Measurements from ENCODE around the gene SUV39H1.

SUV39H1 gene

GRCh38 chrX:48703228-48703627 lies 6.7 kb downstream of the SUV39H1 start:
- peaks cover 66% of the 10 kb centered on the region for H3K79me2 ChIP-seq (ENCODE audit: control insufficient read depth, low read length)
- H3K4me2 ChIP-seq (ENCODE audit: low read length) = no peak overlapping the region
- H3K4me1 ChIP-seq (ENCODE audit: control insufficient read depth, low read length) = peaks cover 2% of the 10 kb centered on the region
- TF ChIP-seq CTCF (IDR thresholded peaks at IDR 0.05; ENCODE audit: low read depth, low read length, poor library complexity, severe bottlenecking) = no peak
- TF ChIP-seq EZH2phosphoT487 (IDR thresholded peaks at IDR 0.05; ENCODE audit: borderline replicate concordance, low read length) = no peak
- no peaks in the 10 kb centered on the region for H3K9me3 ChIP-seq (ENCODE audit: control insufficient read depth, insufficient read depth, low read length)
- no peaks in the 10 kb centered on the region for H3F3A ChIP-seq (ENCODE audit: control insufficient read depth, insufficient read depth)
- H3K9me2 ChIP-seq (replicated peaks; ENCODE audit: control insufficient read depth, low read length) = no peaks in the 10 kb centered on the region
- no peak overlapping the region for H3K27ac ChIP-seq (ENCODE audit: low read depth, low read length)
- H3K36me3 ChIP-seq (ENCODE audit: control insufficient read depth, low read length) = peaks cover 78% of the 10 kb centered on the region
- no peaks in the 10 kb centered on the region for H3K27me3 ChIP-seq (ENCODE audit: control insufficient read depth, low read length)
- H3K4me3 ChIP-seq (ENCODE audit: low read length) = no peak overlapping the region
- no peaks in the 10 kb centered on the region for H4K20me1 ChIP-seq (ENCODE audit: control insufficient read depth, insufficient read depth, low read depth, low read length)

GRCh38 chrX:48703642-48704481 lies 7.3 kb downstream of the SUV39H1 start:
- no peak overlapping the region for H3K4me2 ChIP-seq (ENCODE audit: low read length)
- H3K27me3 ChIP-seq (ENCODE audit: control insufficient read depth, low read length) = no peaks in the 10 kb centered on the region
- no peaks in the 10 kb centered on the region for H4K20me1 ChIP-seq (ENCODE audit: control insufficient read depth, insufficient read depth, low read depth, low read length)

GRCh38 chrX:48705871-48706270 lies 9.3 kb downstream of the SUV39H1 start:
- TF ChIP-seq EZH2phosphoT487 (IDR thresholded peaks at IDR 0.05; ENCODE audit: borderline replicate concordance, low read length) (no peak), CTCF (IDR thresholded peaks at IDR 0.05; ENCODE audit: low read depth, low read length, poor library complexity, severe bottlenecking) (no peak)
- Histone ChIP-seq H4K20me1 (ENCODE audit: control insufficient read depth, insufficient read depth, low read depth, low read length) (no peaks in the 10 kb centered on the region), H3K79me2 (ENCODE audit: control insufficient read depth, low read length) (peaks cover 41% of the 10 kb centered on the region), H3K9me3 (ENCODE audit: control insufficient read depth, insufficient read depth, low read length) (no peaks in the 10 kb centered on the region), H3K36me3 (ENCODE audit: control insufficient read depth, low read length) (peaks cover 57% of the 10 kb centered on the region), H3K4me2 (ENCODE audit: low read length) (no peak overlapping the region), H3F3A (ENCODE audit: control insufficient read depth, insufficient read depth) (no peaks in the 10 kb centered on the region; the same call in 1 of the 2 replicates), H3K9me2 (replicated peaks; ENCODE audit: control insufficient read depth, low read length) (no peaks in the 10 kb centered on the region), H3K27ac (ENCODE audit: low read depth, low read length) (no peak overlapping the region), H3K27me3 (ENCODE audit: control insufficient read depth, low read length) (no peaks in the 10 kb centered on the region), H3K4me1 (ENCODE audit: control insufficient read depth, low read length) (no peaks in the 10 kb centered on the region), H3K4me3 (ENCODE audit: low read length) (no peak overlapping the region)

More at GRCh38 chrX:48703642-48704481, 7.3 kb downstream of the SUV39H1 start:
- peaks cover 77% of the 10 kb centered on the region for H3K36me3 ChIP-seq (ENCODE audit: control insufficient read depth, low read length)
- TF ChIP-seq CTCF (IDR thresholded peaks at IDR 0.05; ENCODE audit: low read depth, low read length, poor library complexity, severe bottlenecking) (no peak), EZH2phosphoT487 (IDR thresholded peaks at IDR 0.05; ENCODE audit: borderline replicate concordance, low read length) (no peak)
- H3K4me3 ChIP-seq (ENCODE audit: low read length) = no peak overlapping the region
- peaks cover 60% of the 10 kb centered on the region for H3K79me2 ChIP-seq (ENCODE audit: control insufficient read depth, low read length)
- no peaks in the 10 kb centered on the region for H3K4me1 ChIP-seq (ENCODE audit: control insufficient read depth, low read length)
- no peaks in the 10 kb centered on the region for H3K9me3 ChIP-seq (ENCODE audit: control insufficient read depth, insufficient read depth, low read length)
- no peaks in the 10 kb centered on the region for H3F3A ChIP-seq (ENCODE audit: control insufficient read depth, insufficient read depth)
- no peaks in the 10 kb centered on the region for H3K9me2 ChIP-seq (replicated peaks; ENCODE audit: control insufficient read depth, low read length)
- no peak overlapping the region for H3K27ac ChIP-seq (ENCODE audit: low read depth, low read length)
